HUES64 (cell line): ENCODE measurements around the gene CREB3L2.
"Not testable (repeated sequence)": the region's sequence is repeated elsewhere in the genome, so short reads cannot be mapped to it uniquely, and the experiment has no call there.

ENCODE experiments used
- H3K27ac ChIP-seq: 2 replicates; pipeline ENCODE4 v1.7.0; 2013; ENCODE audit warnings: low read depth, low read length, inconsistent platforms
- H3K27me3 ChIP-seq: 2 replicates; pipeline ENCODE4 v1.6.1; 2013; ENCODE audit warnings: mild to moderate bottlenecking, low read length; ENCODE audit not compliant: insufficient read depth
- H3K36me3 ChIP-seq: 2 replicates; pipeline ENCODE4 v1.6.1; 2013; ENCODE audit warnings: mild to moderate bottlenecking, low read length; ENCODE audit not compliant: insufficient read depth
- H3K4me1 ChIP-seq: 2 replicates; pipeline ENCODE4 v1.6.1; 2013; ENCODE audit warnings: mild to moderate bottlenecking, low read length, moderate library complexity; ENCODE audit not compliant: insufficient read depth
- H3K4me3 ChIP-seq: 2 replicates; pipeline ENCODE4 v1.5.1; 2013; ENCODE audit warnings: mild to moderate bottlenecking, low read length, moderate library complexity
- H3K9ac ChIP-seq: 2 replicates; pipeline ENCODE4 v1.6.1; 2013; ENCODE audit warnings: mild to moderate bottlenecking, low read depth, low read length
- H3K9me3 ChIP-seq: 2 replicates; pipeline ENCODE4 v1.6.1; 2013; ENCODE audit warnings: low read depth, low read length; ENCODE audit not compliant: insufficient read depth
- WGBS: fragments of 150-250, 120-280 bp; methylation state at CpG from one replicate; pipeline ENCODE4 v1.1.7; 2013; ENCODE audit warnings: missing lambda C conversion rate; 5-methylcytosine and 5-hydroxymethylcytosine counted together

Gene CREB3L2

DNA sequence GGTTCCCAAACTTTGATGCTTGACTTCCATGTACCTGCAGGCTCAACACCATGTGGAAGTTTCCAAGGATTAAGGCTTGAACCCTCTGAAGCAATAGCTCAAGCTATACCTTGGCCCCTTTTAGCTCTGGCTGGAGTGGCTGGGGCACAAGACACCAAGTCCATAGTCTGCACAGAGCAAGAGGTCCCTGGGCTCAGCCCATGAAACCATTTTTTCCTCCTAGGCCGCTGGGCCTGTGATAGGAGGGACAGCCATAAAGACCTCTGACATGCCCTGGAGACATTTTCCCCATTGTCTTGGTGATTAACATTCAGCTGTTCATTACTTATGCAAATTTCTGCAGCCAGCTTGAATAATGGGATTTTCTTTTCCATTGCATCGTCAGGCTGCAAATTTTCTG lies 169.5 kb downstream of the CREB3L2 start:
- 96% methylated on average over 2 of the region's 2 CpGs for WGBS
- Histone ChIP-seq H3K4me3 (no peak overlapping the region), H3K4me1 (no peaks in the 10 kb centered on the region), H3K9ac (no peak overlapping the region), H3K27ac (no peak overlapping the region), H3K9me3 (peaks cover 31% of the 10 kb centered on the region), H3K36me3 (no peaks in the 10 kb centered on the region), H3K27me3 (no peaks in the 10 kb centered on the region)

DNA sequence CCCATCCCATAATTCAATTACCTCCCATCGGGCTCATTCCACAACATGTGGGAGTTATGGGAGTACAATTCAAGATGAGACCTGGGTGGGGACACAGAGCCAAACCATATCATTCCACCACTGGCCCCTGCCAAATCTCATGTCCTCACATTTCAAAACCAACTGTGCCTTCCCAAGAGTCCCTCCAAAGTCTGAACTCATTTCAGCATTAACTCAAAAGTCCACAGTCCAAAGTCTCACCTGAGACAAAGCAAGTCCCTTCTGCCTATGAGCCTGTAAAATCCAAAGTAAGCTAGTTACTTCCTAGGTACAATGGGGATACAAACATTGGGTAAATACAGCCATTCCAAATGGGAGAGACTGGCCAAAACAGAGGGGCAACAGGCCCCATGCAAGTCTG lies 170.3 kb downstream of the CREB3L2 start:
- H3K27me3 ChIP-seq, H3K4me1 ChIP-seq, H3K9ac ChIP-seq, H3K36me3 ChIP-seq, H3K4me3 ChIP-seq, H3K27ac ChIP-seq: not testable (repeated sequence)
- 80% methylated on average over 1 of the region's 1 CpG for WGBS
- peaks cover 31% of the 10 kb centered on the region for H3K9me3 ChIP-seq

DNA sequence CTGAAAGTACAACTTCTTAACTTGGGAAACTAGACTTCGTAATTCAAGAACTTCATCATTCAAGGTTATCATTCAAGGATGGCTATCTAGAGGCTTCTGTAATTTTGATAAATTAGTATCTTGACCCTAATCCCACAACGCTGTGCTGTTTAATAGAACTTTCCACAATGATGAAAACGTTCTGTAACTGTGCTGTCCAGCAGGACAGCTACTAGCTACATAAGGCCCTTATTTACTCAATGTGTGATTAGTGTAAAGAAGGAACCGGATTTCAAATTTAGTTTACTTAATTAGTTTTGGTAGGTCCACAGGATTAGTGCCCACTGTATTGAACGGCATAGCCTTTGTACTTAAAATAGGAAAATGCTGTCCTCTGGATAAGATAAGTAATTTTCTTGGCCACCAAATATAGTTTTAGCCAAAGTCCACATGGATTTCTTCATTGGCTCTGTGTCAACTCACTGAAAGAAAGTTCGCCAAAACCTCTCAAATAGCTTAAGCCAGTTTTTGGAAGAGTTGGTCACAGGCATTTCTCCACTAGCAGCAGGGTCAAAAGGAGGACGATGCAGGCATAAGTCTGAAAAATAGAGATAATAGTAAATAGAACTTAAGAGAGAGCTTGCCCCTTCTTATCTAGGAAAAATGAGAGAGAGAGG lies 172.4 kb downstream of the CREB3L2 start:
- Histone ChIP-seq H3K9me3 (peaks cover 31% of the 10 kb centered on the region), H3K27me3 (no peaks in the 10 kb centered on the region), H3K4me1 (no peaks in the 10 kb centered on the region), H3K4me3 (no peak overlapping the region), H3K36me3 (no peaks in the 10 kb centered on the region), H3K27ac (no peak overlapping the region), H3K9ac (no peak overlapping the region)
- 96% methylated on average over 7 of the region's 7 CpGs for WGBS

DNA sequence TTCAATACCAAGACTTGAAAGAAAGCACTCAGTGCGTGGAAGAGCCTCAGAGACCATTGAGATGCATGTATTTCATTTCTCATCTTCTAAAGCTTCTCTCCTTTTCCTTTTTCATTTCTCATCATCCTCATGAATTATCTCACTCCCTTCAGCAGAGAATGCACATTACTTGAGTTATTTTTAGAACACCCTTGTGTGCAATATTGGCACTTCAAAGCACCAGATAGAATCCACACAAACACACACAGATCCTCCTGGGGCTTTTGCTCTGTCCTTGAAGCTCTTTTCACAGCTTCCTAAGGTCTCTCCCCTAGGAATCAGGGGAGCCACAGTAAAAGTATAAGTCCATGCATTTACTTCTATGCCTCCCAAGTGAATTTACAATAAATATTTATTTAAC lies 173.4 kb downstream of the CREB3L2 start:
- H3K9ac ChIP-seq = no peak overlapping the region
- WGBS = 95% methylated on average over 1 of the region's 1 CpG
- peaks cover 26% of the 10 kb centered on the region for H3K9me3 ChIP-seq
- no peak overlapping the region for H3K27ac ChIP-seq
- no peaks in the 10 kb centered on the region for H3K36me3 ChIP-seq
- no peaks in the 10 kb centered on the region for H3K4me1 ChIP-seq
- no peaks in the 10 kb centered on the region for H3K27me3 ChIP-seq
- H3K4me3 ChIP-seq = no peak overlapping the region

DNA sequence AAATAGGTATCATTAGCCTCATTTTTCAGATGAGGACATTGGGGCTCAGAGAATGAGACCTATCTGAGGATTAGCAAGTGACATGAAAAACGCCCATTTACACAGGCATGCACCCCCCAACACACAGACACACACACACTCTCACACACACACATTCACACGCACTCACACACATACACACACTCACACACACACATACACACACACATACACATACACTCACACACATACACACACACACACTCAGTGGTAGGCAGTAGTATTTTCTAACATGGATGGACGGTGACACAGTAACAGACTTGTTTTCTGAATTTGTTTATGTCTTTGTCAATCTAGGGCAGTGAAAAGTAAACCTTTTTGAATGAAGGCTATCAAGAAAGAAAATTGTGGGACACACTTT lies 176.4 kb downstream of the CREB3L2 start:
- no peaks in the 10 kb centered on the region for H3K36me3 ChIP-seq
- 79% methylated on average over 3 of the region's 3 CpGs for WGBS
- no peaks in the 10 kb centered on the region for H3K9me3 ChIP-seq
- no peaks in the 10 kb centered on the region for H3K27me3 ChIP-seq
- peaks cover 14% of the 10 kb centered on the region for H3K4me1 ChIP-seq
- H3K27ac ChIP-seq = no peak overlapping the region
- H3K9ac ChIP-seq = no peak overlapping the region
- no peak overlapping the region for H3K4me3 ChIP-seq
